CD4-positive, alpha-beta T cell (primary cell): ENCODE data around the gene SYCE3. TPM values are rescaled to one million over a fixed set of nuclear protein-coding genes. Genes with fewer than 3 reads are reported as not detected.

Experiments
- ATAC-seq: fragments of 200-7000 bp; cut with Tn5 transposase; one replicate; pipeline ENCODE4 v1.10.0; 2022; ENCODE audit warnings: mild to moderate bottlenecking; ENCODE audit not compliant: poor library complexity
- CTCF ChIA-PET: fragments of 350-600 bp; sonication (Branson Sonifier 250); formaldehyde crosslinking; loops from one replicate; lab custom pipeline; 2021; ENCODE audit warnings: antibody characterized with exemption, inconsistent platforms; lab: Charles Lee
- POLR2A ChIA-PET: fragments of 350-600 bp; sonication (Branson Sonifier 250); formaldehyde crosslinking; loops from one replicate; lab custom pipeline; 2021; ENCODE audit warnings: antibody characterized with exemption, inconsistent platforms; lab: Charles Lee
- DNase-seq, 14 experiments: peaks; one replicate each; pipeline ENCODE4 v3.0.0-alpha.2; 2013 to 2020; ENCODE audit warnings: mixed read lengths in 2 of 14
- H3K27ac ChIP-seq, 2 donors: one replicate each; pipeline versions ENCODE4 v1.5.1 to v1.7.0; 2013; ENCODE audit warnings: low read length in 2 of 2, low read depth in 1 of 2, mild to moderate bottlenecking in 1 of 2
- H3K27me3 ChIP-seq, 2 experiments: 1 replicate in 1 of 2; 2 replicates in 1 of 2; pipeline versions ENCODE4 v1.6.1 to v1.7.0; 2013; ENCODE audit warnings: low read length in 2 of 2, control low read depth in 1 of 2, mild to moderate bottlenecking in 1 of 2, moderate library complexity in 1 of 2; ENCODE audit not compliant: insufficient read depth in 2 of 2, control insufficient read depth in 1 of 2
- H3K36me3 ChIP-seq: one replicate; pipeline ENCODE4 v1.6.1; 2013; ENCODE audit warnings: low read length, control low read depth; ENCODE audit not compliant: insufficient read depth
- H3K4me1 ChIP-seq: one replicate; pipeline ENCODE4 v1.6.1; 2013; ENCODE audit warnings: low read length, control low read depth; ENCODE audit not compliant: insufficient read depth
- H3K4me3 ChIP-seq: one replicate; pipeline ENCODE4 v1.5.1; 2013; ENCODE audit warnings: mild to moderate bottlenecking, low read length, moderate library complexity
- H3K9me3 ChIP-seq, 2 experiments: 1 replicate in 1 of 2; 2 replicates in 1 of 2; pipeline versions ENCODE4 v1.6.1 to v1.7.0; 2013; ENCODE audit warnings: low read length in 2 of 2, mild to moderate bottlenecking in 2 of 2, control low read depth in 1 of 2, moderate library complexity in 1 of 2; ENCODE audit not compliant: control insufficient read depth in 1 of 2, insufficient read depth in 1 of 2
- H3K27ac Mint-ChIP-seq: one replicate; pipeline ENCODE4 v1.8.0; 2020; ENCODE audit warnings: mixed read lengths
- H3K27me3 Mint-ChIP-seq: one replicate; pipeline ENCODE4 v1.8.0; 2021; ENCODE audit warnings: mixed read lengths
- H3K36me3 Mint-ChIP-seq: one replicate; pipeline ENCODE4 v1.8.0; 2021; ENCODE audit warnings: low read depth, mixed read lengths
- H3K4me1 Mint-ChIP-seq: one replicate; pipeline ENCODE4 v1.8.0; 2021; ENCODE audit warnings: low read depth, mixed read lengths
- H3K4me3 Mint-ChIP-seq: one replicate; pipeline ENCODE4 v1.8.0; 2020; ENCODE audit warnings: mild to moderate bottlenecking, mixed read lengths
- H3K9me3 Mint-ChIP-seq: one replicate; pipeline ENCODE4 v1.8.0; 2020; ENCODE audit warnings: mixed read lengths
- intact Hi-C, 2 experiments: fragments of 100-400 bp; cut with DNase I in 1 of 2; cut with micrococcal nuclease in 1 of 2; formaldehyde crosslinking; loops; one replicate each; pipeline versions ENCODE4 v1.15.1 to v1.9.0; 2023 to 2025; cut with DNase I, micrococcal nuclease
- total RNA-seq, 174 experiments: library from RNA in 2 of 174; stranded (reverse) in 2 of 174; gene quantifications; one replicate each; pipeline ENCODE4 v1.2.3 and lab custom pipeline; 2021 to 2026
- TF ChIP-seq, protein P1 (sequence below): fragments of 200-600 bp; IDR thresholded peaks from one replicate; pipeline ENCODE4 v1.8.0; 2022; ENCODE audit warnings: antibody characterized with exemption, mild to moderate bottlenecking

Gene SYCE3
- total RNA-seq, 2 experiments from 2014 or later = not detected

DNA sequence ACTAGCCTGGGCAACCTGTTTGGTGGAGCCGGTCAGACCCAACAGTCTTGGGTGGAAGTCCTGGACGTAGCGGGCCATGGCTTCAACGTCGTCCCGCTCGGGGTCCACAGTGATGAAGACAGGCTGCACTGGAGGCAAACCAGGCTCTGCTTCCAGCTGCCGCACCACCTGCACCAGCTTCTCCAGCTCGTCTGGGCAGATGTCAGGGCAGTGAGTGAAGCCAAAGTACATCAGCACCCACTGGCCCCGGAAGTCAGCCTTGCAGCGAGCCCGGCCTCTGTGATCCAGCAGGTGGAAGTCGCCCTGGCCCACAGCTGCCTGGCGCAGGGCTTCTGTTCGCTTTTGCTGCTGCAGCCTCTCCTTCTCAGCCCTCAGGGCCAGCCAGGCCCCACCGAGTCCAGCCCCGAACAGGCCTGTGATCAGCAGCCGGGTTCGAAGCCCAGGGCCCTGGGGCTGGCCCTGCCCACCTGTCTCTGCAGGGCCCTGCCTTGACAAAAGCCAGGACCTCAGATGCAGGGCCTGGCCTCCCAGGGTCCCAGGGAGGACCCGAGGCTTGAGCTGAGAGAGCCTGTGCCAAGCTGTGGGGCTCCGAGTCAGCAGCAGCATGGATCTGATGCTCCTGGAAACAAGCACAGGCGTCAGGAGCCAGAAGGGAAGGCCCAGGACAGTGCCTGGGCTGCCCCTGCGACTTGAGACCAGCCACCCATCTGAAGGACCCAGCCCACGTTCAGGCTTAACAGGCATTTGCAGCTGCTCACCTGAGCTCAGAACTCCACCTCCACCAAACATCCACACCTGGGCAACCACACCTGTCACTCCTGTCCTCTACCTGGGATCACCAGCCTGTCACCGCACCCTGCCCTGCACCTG lies 38.7 kb downstream of the SYCE3 start:
- Histone ChIP-seq H3K4me3 (peak overlapping the region; percentile 70), H3K4me1 (peaks cover 44% of the 10 kb centered on the region), H3K27ac (no peak overlapping the region), H3K27me3 (no peaks in the 10 kb centered on the region), H3K9me3 (no peaks in the 10 kb centered on the region), H3K36me3 (peaks cover 40% of the 10 kb centered on the region)
- H3K27me3 Mint-ChIP-seq = no peaks in the 10 kb centered on the region
- H3K4me3 Mint-ChIP-seq = peak overlapping the region; percentile 91
- ATAC-seq (no peak), DNase-seq (peak in 2 of 14 experiments; percentile 26 to 47)
- H3K9me3 Mint-ChIP-seq = no peaks in the 10 kb centered on the region
- TF ChIP-seq, protein P1, sequence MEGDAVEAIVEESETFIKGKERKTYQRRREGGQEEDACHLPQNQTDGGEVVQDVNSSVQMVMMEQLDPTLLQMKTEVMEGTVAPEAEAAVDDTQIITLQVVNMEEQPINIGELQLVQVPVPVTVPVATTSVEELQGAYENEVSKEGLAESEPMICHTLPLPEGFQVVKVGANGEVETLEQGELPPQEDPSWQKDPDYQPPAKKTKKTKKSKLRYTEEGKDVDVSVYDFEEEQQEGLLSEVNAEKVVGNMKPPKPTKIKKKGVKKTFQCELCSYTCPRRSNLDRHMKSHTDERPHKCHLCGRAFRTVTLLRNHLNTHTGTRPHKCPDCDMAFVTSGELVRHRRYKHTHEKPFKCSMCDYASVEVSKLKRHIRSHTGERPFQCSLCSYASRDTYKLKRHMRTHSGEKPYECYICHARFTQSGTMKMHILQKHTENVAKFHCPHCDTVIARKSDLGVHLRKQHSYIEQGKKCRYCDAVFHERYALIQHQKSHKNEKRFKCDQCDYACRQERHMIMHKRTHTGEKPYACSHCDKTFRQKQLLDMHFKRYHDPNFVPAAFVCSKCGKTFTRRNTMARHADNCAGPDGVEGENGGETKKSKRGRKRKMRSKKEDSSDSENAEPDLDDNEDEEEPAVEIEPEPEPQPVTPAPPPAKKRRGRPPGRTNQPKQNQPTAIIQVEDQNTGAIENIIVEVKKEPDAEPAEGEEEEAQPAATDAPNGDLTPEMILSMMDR = no peak
- intact Hi-C loops = loop anchor here in 1 of 2 experiments (2.0 kb wide), 1 partner anchor 15 kb away; the partner anchor contains the start of gene NCAPH2
- H3K27ac Mint-ChIP-seq = peak overlapping the region; percentile 89
- peaks cover 28% of the 10 kb centered on the region for H3K4me1 Mint-ChIP-seq
- ChIA-PET POLR2A (interaction anchor here (1.7 to 6.7 kb wide), 7 partner anchors 14 to 97 kb away, joined by 7 to 258 read pairs (median 71); partner anchors contain the start of genes KLHDC7B, LMF2, NCAPH2 and SYCE3), CTCF (interaction anchor here (5.2 kb wide), 1 partner anchor 40 kb away, joined by 70 read pairs; the partner anchor contains the start of gene SYCE3)
- H3K36me3 Mint-ChIP-seq = peaks cover 45% of the 10 kb centered on the region

DNA sequence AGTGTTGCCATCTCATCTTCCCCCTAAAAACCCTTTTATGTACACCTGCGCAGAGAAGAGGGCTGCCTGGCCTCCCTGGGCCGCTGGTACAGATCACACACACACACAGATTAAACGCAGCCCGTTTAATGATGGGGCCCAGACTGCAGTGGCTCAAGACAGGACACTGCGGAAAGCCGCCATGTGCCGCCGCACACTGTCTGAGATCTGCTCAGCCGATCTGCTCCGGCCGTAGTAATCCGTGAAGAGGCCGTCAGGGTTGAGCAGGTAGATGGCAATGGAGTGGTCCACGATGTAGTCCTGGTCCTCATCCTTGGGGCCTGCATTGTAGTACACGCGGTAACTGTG lies 39.3 kb downstream of the SYCE3 start:
- ChIA-PET POLR2A (interaction anchor here (1.0 to 3.2 kb wide), 2 partner anchors 15 to 16 kb away, joined by 5 to 250 read pairs; partner anchors contain the start of genes LMF2 and NCAPH2), CTCF (no interaction called here)
- no peak overlapping the region for H3K27ac ChIP-seq
- Mint-ChIP-seq H3K9me3 (no peaks in the 10 kb centered on the region), H3K27ac (peak overlapping the region; percentile 24), H3K4me3 (peak overlapping the region; percentile 91), H3K4me1 (peaks cover 25% of the 10 kb centered on the region), H3K36me3 (peaks cover 50% of the 10 kb centered on the region), H3K27me3 (no peaks in the 10 kb centered on the region)
- DNase-seq (no peak), ATAC-seq (no peak)
- peaks cover 46% of the 10 kb centered on the region for H3K36me3 ChIP-seq
- TF ChIP-seq, protein P1 = no peak
- H3K4me3 ChIP-seq = no peak overlapping the region
- intact Hi-C loops = no loop called here
- H3K27me3 ChIP-seq = no peaks in the 10 kb centered on the region
- no peaks in the 10 kb centered on the region for H3K9me3 ChIP-seq
- peaks cover 38% of the 10 kb centered on the region for H3K4me1 ChIP-seq

DNA sequence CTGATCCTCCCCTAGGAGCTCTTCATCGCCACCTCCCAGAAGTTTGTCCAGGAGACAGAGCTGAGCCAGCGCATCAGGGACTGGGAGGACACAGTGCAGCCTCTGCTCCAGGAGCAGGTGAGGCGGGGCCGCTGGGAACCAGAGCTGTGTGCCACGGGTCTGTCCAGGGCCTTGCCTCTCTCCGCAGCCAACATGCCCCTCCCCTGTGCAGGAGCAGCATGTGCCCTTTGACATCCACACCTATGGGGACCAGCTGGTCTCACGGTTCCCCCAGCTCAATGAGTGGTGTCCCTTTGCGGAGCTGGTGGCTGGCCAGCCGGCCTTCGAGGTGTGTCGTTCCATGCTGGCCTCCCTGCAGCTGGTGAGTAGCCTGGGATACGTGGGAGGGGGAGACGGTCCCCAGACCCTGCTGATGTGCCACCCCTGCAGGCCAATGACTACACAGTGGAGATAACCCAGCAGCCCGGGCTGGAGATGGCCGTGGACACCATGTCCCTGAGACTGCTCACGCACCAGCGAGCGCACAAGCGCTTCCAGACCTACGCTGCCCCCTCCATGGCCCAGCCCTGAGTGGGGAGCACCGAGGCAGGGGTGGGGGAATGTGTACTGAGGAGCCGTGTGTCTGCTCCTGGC lies 39.8 kb downstream of the SYCE3 start:
- Mint-ChIP-seq H3K9me3 (no peaks in the 10 kb centered on the region), H3K27ac (peak overlapping the region; percentile 24), H3K36me3 (peaks cover 55% of the 10 kb centered on the region), H3K27me3 (no peaks in the 10 kb centered on the region), H3K4me1 (peaks cover 21% of the 10 kb centered on the region), H3K4me3 (peak overlapping the region; percentile 51)
- Histone ChIP-seq H3K4me1 (peaks cover 33% of the 10 kb centered on the region), H3K9me3 (no peaks in the 10 kb centered on the region), H3K27ac (no peak overlapping the region), H3K36me3 (peaks cover 51% of the 10 kb centered on the region), H3K4me3 (no peak overlapping the region), H3K27me3 (no peaks in the 10 kb centered on the region)
- no peak for ATAC-seq
- CTCF ChIA-PET = no interaction called here
- TF ChIP-seq, protein P1 = no peak
- intact Hi-C loops = no loop called here
- POLR2A ChIA-PET = interaction anchor here (1.0 kb wide), 1 partner anchor 15 kb away, joined by 5 read pairs; the partner anchor contains the start of gene LMF2
- peak in 1 of 14 experiments; percentile 35 for DNase-seq
